Stomach (tissue), 9 donors: ENCODE results near the gene EFCAB14. TPM values are rescaled to one million over a fixed set of nuclear protein-coding genes. Genes with fewer than 3 reads are reported as not detected.
A peak's percentile ranks its signal among the peaks of the same experiment; 100 is the strongest.

Source experiments
- DNase-seq, 2 donors: peaks; one replicate each; pipeline versions ENCODE4 v3.0.0 to v3.0.0-alpha.2; 2013 to 2019
- H3K27ac ChIP-seq, 5 donors: fragments of 200-600 bp in 4 of 5; sonication (generic) in 4 of 5; one replicate each; pipeline ENCODE4 v1.5.1; 2013 to 2019; ENCODE audit warnings: mild to moderate bottlenecking in 1 of 5, moderate library complexity in 1 of 5
- H3K27me3 ChIP-seq, 3 donors: fragments of 200-600 bp; sonication (generic); one replicate each; pipeline ENCODE4 v1.5.1; 2017 to 2019; ENCODE audit warnings: mixed run types in 1 of 3
- H3K36me3 ChIP-seq, 4 donors: fragments of 200-600 bp; sonication (generic); 1 replicate in 3 of 4; 2 replicates in 1 of 4; pipeline ENCODE4 v1.5.1; 2016 to 2019
- H3K4me1 ChIP-seq, 4 donors: fragments of 200-600 bp; sonication (generic); one replicate each; pipeline ENCODE4 v1.5.1; 2016 to 2019
- H3K4me3 ChIP-seq, 4 donors: fragments of 200-600 bp; sonication (generic) in 3 of 4; one replicate each; pipeline ENCODE4 v1.5.1; 2016 to 2019; ENCODE audit warnings: mild to moderate bottlenecking in 1 of 4
- H3K9me3 ChIP-seq, 4 donors: fragments of 200-600 bp; sonication (generic); one replicate each; pipeline ENCODE4 v1.5.1; 2016 to 2019
- EP300 ChIP-seq: sonication (generic); formaldehyde crosslinking; IDR thresholded peaks from one replicate; pipeline ENCODE4 v1.6.1; 2017; ENCODE audit warnings: antibody characterized with exemption
- POLR2A ChIP-seq, 4 donors: fragments of 450-650 bp; IDR thresholded peaks; one replicate each; pipeline ENCODE4 v1.6.1; 2016; ENCODE audit warnings: antibody characterized with exemption in 4 of 4, control low read depth in 2 of 4, mild to moderate bottlenecking in 1 of 4, moderate library complexity in 1 of 4
- POLR2AphosphoS5 ChIP-seq, 3 donors: sonication (generic); formaldehyde crosslinking; IDR thresholded peaks; one replicate each; pipeline ENCODE4 v1.6.1; 2016; ENCODE audit warnings: antibody characterized with exemption in 3 of 3
- WGBS, 5 donors: extraction: QIAGEN DNeasy Blood & Tissue Kit in 3 of 5; methylation state at CpG; one replicate each; pipeline versions ENCODE4 v1.1.5 to v1.1.7; 2013 to 2018; 5-methylcytosine and 5-hydroxymethylcytosine counted together
- intact Hi-C: fragments of 100-400 bp; cut with DNase I; formaldehyde crosslinking; loops from one replicate; pipeline ENCODE4 v1.15.1; 2023; ENCODE audit warnings: low total_unique reads
- polyA plus RNA-seq, 3 donors: library from polyadenylated mRNA; stranded (reverse); fragments of 200-250 nt; gene quantifications; one replicate each; pipeline ENCODE4 v1.2.3, GENCODE V29; 2013
- total RNA-seq, 5 donors: library from RNA; depleted of rRNA; stranded (reverse); fragments of >200 nt; gene quantifications; one replicate each; pipeline versions ENCODE4 v1.1.0 to v1.2.3, GENCODE V29; 2014 to 2016
- TF ChIP-seq, protein P1 (sequence below), 7 experiments: fragments of 450-650 bp in 4 of 7; fragments of 200-600 bp in 3 of 7; sonication (generic) in 3 of 7; IDR thresholded peaks; one replicate each; pipeline ENCODE4 v1.5.1; 2016 to 2019; ENCODE audit warnings: antibody characterized with exemption in 7 of 7, control low read depth in 2 of 7, mild to moderate bottlenecking in 1 of 7
- donor health status: healthy with polysubstance abuse.
- donor health status: Bipolar disorder and iron deficiency.
- donor health status: healthy.

The EFCAB14 gene
- total and polyA plus RNA-seq, 8 donors: 19.6 to 164 (median 53.8) TPM

DNA sequence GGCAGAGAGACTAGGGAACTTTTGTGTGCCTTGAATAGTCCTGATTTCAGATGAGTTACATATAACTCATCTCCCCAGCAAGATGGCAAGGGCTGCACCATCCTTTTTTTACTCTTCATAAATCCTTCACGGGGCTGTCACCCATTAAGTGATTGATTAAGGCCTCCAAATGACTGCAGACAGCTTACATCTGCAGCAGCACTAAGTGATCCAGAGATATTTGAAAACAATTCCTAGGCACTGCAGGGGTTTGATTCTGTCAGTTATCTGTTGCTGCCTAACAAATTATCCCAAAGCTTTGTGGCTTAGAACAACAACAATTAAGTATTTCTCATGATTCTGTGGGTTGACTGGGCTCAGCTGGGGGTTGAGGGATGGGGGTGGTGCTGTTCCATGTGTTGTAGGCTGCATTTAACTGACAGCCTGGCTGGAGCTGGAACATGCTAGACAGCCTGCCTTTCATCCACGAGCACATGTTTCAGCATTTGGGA lies 27.9 kb downstream of the EFCAB14 start:
- TF ChIP-seq POLR2AphosphoS5 (IDR thresholded peaks at IDR 0.05) (no peak), EP300 (no peak), POLR2A (IDR thresholded peaks at IDR 0.05) (no peak)
- TF ChIP-seq, protein P1, sequence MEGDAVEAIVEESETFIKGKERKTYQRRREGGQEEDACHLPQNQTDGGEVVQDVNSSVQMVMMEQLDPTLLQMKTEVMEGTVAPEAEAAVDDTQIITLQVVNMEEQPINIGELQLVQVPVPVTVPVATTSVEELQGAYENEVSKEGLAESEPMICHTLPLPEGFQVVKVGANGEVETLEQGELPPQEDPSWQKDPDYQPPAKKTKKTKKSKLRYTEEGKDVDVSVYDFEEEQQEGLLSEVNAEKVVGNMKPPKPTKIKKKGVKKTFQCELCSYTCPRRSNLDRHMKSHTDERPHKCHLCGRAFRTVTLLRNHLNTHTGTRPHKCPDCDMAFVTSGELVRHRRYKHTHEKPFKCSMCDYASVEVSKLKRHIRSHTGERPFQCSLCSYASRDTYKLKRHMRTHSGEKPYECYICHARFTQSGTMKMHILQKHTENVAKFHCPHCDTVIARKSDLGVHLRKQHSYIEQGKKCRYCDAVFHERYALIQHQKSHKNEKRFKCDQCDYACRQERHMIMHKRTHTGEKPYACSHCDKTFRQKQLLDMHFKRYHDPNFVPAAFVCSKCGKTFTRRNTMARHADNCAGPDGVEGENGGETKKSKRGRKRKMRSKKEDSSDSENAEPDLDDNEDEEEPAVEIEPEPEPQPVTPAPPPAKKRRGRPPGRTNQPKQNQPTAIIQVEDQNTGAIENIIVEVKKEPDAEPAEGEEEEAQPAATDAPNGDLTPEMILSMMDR (IDR thresholded peaks at IDR 0.05): no peak
- WGBS, 5 donors: 67 to 84% (median 79%) methylated on average over 2 of the region's 2 CpGs
- Histone ChIP-seq H3K4me3 (no peak overlapping the region), H3K27me3 (no peaks in the 10 kb centered on the region), H3K27ac (peak overlapping the region in 1 of 5 donors; percentile 42), H3K4me1 (peaks cover 22 to 61% (median 37%) of the 10 kb centered on the region in 4 donors), H3K9me3 (no peaks in the 10 kb centered on the region), H3K36me3 (peaks cover 41 to 85% (median 76%) of the 10 kb centered on the region in 4 donors)
- no peak for DNase-seq
- intact Hi-C loops: no loop called here

DNA sequence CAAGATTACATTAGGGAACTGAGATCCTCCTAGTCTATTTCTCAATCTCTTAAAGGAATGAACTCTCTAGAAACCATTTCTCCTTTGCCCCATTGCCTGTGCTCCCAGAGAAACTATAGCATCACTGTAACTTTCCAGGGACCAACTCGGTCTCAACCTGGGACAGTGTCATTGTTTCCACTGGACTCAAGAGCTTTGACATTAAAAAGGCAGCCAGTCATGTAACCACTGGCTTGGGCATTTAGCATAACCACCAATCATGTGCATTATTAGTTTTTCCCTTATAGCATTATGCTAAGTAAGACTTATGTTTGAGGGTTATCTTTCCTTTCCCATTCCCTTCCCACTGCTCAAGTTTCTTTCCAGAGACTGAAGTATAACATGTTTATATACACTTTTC lies 29.0 kb downstream of the EFCAB14 start:
- H3K27me3 ChIP-seq: no peaks in the 10 kb centered on the region
- no peaks in the 10 kb centered on the region for H3K9me3 ChIP-seq
- H3K36me3 ChIP-seq: peaks cover 35 to 85% (median 76%) of the 10 kb centered on the region in 4 donors
- no peak overlapping the region for H3K4me3 ChIP-seq
- H3K4me1 ChIP-seq: peaks cover 22 to 62% (median 38%) of the 10 kb centered on the region in 4 donors
- 35 to 78% (median 55%) methylated on average over 1 of the region's 1 CpG for WGBS, 5 donors
- TF ChIP-seq EP300: no peak
- TF ChIP-seq, protein P1 (IDR thresholded peaks at IDR 0.05): no peak
- intact Hi-C loops: no loop called here
- no peak for DNase-seq
- peak overlapping the region in 2 of 5 donors; percentile 56 to 64 for H3K27ac ChIP-seq

DNA sequence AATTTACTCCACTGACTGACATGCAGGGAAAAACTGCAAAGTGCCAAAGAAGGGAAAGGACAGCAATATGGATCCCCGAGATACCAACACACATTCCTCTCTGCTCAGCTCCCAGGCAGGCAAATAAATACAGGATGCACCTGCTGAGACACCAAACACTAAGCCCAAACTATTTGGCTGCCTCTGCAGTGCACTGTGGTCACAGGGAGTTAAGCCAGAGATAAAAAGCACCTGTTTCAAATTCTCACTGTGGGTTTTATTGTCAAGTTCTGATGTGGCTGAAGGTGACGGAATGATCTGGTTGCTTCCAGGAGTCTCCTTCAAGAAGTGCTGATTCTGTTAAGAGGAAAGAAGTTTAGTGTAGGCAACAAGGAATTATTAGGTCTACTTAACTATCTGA lies 29.6 kb downstream of the EFCAB14 start:
- no peak for DNase-seq
- H3K27me3 ChIP-seq: no peaks in the 10 kb centered on the region
- intact Hi-C loops: no loop called here
- TF ChIP-seq POLR2AphosphoS5 (IDR thresholded peaks at IDR 0.05) (no peak), EP300 (no peak), POLR2A (IDR thresholded peaks at IDR 0.05) (no peak)
- H3K9me3 ChIP-seq: no peaks in the 10 kb centered on the region
- no peak overlapping the region for H3K4me3 ChIP-seq
- H3K27ac ChIP-seq: peak overlapping the region in 2 of 5 donors; percentile 56 to 64
- peaks cover 22 to 62% (median 38%) of the 10 kb centered on the region in 4 donors for H3K4me1 ChIP-seq
- WGBS, 5 donors: 42 to 64% (median 51%) methylated on average over 2 of the region's 2 CpGs
- peaks cover 40 to 91% (median 82%) of the 10 kb centered on the region in 4 donors for H3K36me3 ChIP-seq

DNA sequence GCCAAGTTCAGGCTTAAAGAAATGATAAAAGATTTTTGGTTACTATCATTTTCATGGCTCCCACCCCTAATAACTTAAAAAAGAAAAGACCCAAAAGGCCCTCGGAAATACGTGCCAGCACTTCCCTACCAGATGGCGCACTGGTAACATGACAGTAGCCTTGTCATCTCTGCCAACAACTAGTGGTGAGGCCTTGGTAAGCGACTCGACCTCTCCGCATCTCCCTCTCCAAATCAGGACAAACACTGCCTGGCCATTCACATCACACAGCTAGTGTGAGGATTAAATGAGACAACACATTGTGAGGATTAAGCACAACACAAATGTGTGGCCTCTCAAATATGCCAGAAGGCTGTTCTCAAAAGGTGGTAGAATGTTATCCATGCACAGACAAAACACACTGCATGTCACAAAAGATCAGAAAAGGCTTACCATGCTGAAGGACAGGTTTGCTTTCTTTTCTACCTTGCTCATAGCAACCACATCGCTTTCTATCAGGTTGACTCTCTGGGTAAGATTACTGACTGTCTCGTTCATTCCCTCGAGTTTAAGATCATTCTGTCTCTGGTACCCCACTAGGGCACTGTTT lies 30.9 kb downstream of the EFCAB14 start:
- Histone ChIP-seq H3K36me3 (peaks cover 53 to 98% (median 93%) of the 10 kb centered on the region in 4 donors), H3K27me3 (no peaks in the 10 kb centered on the region), H3K9me3 (no peaks in the 10 kb centered on the region), H3K27ac (peak overlapping the region; percentile 11 to 64 (median 61)), H3K4me3 (no peak overlapping the region), H3K4me1 (peaks cover 22 to 59% (median 36%) of the 10 kb centered on the region in 4 donors)
- no peak for TF ChIP-seq EP300
- no peak for TF ChIP-seq POLR2AphosphoS5 (IDR thresholded peaks at IDR 0.05)
- TF ChIP-seq, protein P1 (IDR thresholded peaks at IDR 0.05): no peak
- TF ChIP-seq POLR2A (IDR thresholded peaks at IDR 0.05): no peak
- DNase-seq: no peak
- WGBS, 5 donors: 51 to 57% (median 53%) methylated on average over 9 of the region's 9 CpGs
- intact Hi-C loops: no loop called here

DNA sequence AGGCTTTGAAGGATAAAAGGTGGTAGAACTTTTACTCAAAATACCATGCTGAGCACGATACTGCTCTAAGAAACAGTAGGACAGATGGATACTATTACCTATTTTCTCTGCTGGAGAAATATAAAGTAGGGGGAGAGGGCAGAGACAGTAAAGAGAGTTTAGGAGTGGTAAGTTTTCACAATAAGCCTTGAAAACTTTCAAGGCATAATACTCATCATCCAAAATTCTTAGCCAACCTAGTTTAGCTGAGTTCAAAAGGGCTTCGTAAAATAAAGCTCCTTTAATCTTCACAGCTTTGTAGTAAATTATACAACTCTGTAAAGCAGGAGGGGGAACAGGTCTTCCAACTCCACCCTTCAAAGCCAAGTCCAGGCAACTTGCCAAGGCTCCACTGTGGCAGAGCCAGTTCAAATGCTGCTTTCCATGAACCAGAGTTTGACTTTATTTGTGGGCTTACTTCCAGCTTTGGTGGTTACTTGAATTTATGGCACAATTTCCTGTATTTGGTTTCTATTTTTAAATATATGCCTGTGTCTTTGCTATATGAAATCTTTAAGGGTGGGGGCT lies 31.7 kb downstream of the EFCAB14 start:
- TF ChIP-seq POLR2A (IDR thresholded peaks at IDR 0.05) (no peak), POLR2AphosphoS5 (IDR thresholded peaks at IDR 0.05) (peak; percentile 25 to 70 (median 52))
- Histone ChIP-seq H3K9me3 (no peaks in the 10 kb centered on the region), H3K4me3 (no peak overlapping the region), H3K27me3 (no peaks in the 10 kb centered on the region), H3K4me1 (peaks cover 24 to 58% (median 40%) of the 10 kb centered on the region in 4 donors), H3K36me3 (peaks cover 61 to 100% (median 96%) of the 10 kb centered on the region in 4 donors), H3K27ac (peak overlapping the region in 4 of 5 donors; percentile 11 to 64 (median 60))
- 20 to 42% (median 26%) methylated on average over 2 of the region's 2 CpGs for WGBS, 5 donors
- peak; percentile 89 to 96 for DNase-seq
- intact Hi-C loops: no loop called here
